SK-N-MC (cell line): Measurements from ENCODE around the gene KRT80.

Source experiments
- DNase-seq: peaks from one replicate; pipeline ENCODE4 v3.0.0-alpha.2; 2011; ENCODE audit warnings: low read depth, low spot score
- H3K27ac ChIP-seq: fragments of 200-600 bp; sonication (generic); 2 replicates; pipeline ENCODE4 v1.5.1; 2016; ENCODE audit warnings: mixed run types
- H3K36me3 ChIP-seq: fragments of 200-600 bp; sonication (generic); 2 replicates; pipeline ENCODE4 v1.6.1; 2017; ENCODE audit warnings: antibody characterized with exemption, low read length, mixed read lengths; ENCODE audit not compliant: insufficient read depth
- H3K4me3 ChIP-seq: fragments of 200-600 bp; sonication (generic); 2 replicates; pipeline ENCODE4 v1.5.1; 2016
- H3K9ac ChIP-seq: fragments of 200-600 bp; sonication (generic); 2 replicates; pipeline ENCODE4 v1.8.0; 2017; ENCODE audit warnings: mixed run types, mixed read lengths; ENCODE audit not compliant: insufficient read length
- H3K9me3 ChIP-seq: fragments of 200-600 bp; sonication (generic); 2 replicates; pipeline ENCODE4 v1.6.1; 2017; ENCODE audit warnings: low read depth, mild to moderate bottlenecking, antibody characterized with exemption, low read length, moderate library complexity, mixed read lengths
- EZH2 ChIP-seq: fragments of 200-600 bp; sonication (generic); IDR thresholded peaks from one replicate; pipeline ENCODE4 v1.6.1; 2017; ENCODE audit warnings: antibody characterized with exemption
- FOXP2 ChIP-seq: optimal IDR thresholded peaks from 2 replicates; pipeline ENCODE3; 2011; ENCODE audit warnings: mild to moderate bottlenecking, moderate library complexity; ENCODE audit not compliant: insufficient read depth; ENCODE audit errors: extremely low read length, control extremely low read depth
- POLR2AphosphoS5 ChIP-seq: IDR thresholded peaks from 2 replicates; pipeline ENCODE4 v1.6.1; 2012; ENCODE audit warnings: mild to moderate bottlenecking, low read depth, low read length, borderline replicate concordance

The KRT80 gene

DNA sequence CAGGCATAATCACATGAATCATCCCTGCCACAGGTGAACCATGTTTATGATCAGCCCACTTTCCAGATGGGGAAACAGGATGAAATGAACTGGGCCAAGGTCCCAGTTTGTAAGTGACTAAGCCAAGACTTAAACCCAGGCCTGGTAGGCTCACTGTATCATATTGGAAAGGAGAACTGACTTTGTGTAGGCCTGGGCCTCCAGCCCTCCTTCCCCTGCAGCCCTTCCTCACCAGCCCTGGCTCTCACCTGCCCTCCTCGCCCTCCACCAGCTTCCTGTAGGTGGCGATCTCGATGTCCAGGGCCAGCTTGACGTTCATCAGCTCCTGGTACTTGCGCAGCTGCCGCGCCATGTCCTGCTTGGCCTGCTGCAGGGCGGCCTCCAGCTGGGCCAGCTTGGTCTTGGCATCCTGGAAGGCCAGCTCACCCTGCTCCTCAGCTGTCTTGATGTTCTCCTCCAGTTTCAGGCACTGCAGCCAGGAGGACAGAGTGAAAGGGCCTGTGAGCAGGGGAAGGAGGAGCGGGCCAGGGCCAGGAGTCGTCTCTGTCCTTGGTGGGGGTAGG, 19.8 kb downstream of the KRT80 start:
- TF ChIP-seq POLR2AphosphoS5 (no peak), EZH2 (no peak), FOXP2 (no peak)
- no peak for DNase-seq
- Histone ChIP-seq H3K9ac (no peak overlapping the region), H3K9me3 (no peaks in the 10 kb centered on the region), H3K36me3 (no peaks in the 10 kb centered on the region), H3K27ac (no peak overlapping the region), H3K4me3 (no peak overlapping the region)

DNA sequence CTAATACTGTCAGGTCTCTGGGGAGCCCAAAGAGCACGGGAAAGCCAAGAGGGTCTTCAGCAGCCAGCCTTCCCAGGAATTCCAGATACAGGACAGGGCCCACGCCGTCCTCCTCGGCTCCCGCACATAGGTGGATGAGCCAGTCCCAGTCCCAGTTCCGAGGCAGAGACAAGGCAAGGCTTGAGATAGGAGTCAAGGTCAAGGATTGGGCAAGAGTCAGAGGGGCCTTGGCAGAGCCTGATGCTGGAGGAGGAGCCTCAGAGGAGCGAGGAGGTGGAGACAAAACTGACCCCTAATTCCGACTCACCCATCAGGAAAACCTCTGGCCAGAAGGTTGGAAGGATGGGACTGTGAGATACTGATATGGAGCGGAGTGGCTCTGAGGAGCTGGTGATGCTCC, 21.0 kb downstream of the KRT80 start:
- H3K27ac ChIP-seq = no peak overlapping the region
- no peaks in the 10 kb centered on the region for H3K9me3 ChIP-seq
- TF ChIP-seq POLR2AphosphoS5 = no peak
- no peak for TF ChIP-seq FOXP2
- no peak for TF ChIP-seq EZH2
- no peak overlapping the region for H3K9ac ChIP-seq
- DNase-seq = no peak
- H3K4me3 ChIP-seq = no peak overlapping the region
- H3K36me3 ChIP-seq = no peaks in the 10 kb centered on the region

DNA sequence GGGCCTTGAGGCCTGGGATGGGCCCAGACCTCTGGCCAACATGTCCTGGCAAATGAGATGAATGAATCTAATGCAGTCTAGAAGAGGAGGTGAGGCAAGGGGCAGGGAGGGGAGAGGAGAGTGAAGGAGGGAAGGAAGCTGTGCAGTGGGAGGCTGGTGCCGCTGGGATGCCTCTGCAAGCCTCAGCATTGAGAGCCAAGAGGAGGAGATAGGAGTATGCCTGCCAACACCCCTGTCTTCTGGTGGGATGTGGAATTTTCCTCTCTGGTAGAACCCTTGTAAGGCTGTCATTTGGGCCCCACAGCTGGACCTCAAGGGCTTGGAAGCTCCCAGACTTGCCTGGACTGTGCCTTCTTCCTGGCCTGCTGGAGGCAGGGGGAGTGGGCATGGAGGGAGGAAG, 21.9 kb downstream of the KRT80 start:
- TF ChIP-seq EZH2 (no peak), POLR2AphosphoS5 (no peak), FOXP2 (no peak)
- H3K9ac ChIP-seq = no peak overlapping the region
- no peak overlapping the region for H3K4me3 ChIP-seq
- no peak overlapping the region for H3K27ac ChIP-seq
- H3K9me3 ChIP-seq = no peaks in the 10 kb centered on the region
- H3K36me3 ChIP-seq = no peaks in the 10 kb centered on the region
- DNase-seq = no peak

DNA sequence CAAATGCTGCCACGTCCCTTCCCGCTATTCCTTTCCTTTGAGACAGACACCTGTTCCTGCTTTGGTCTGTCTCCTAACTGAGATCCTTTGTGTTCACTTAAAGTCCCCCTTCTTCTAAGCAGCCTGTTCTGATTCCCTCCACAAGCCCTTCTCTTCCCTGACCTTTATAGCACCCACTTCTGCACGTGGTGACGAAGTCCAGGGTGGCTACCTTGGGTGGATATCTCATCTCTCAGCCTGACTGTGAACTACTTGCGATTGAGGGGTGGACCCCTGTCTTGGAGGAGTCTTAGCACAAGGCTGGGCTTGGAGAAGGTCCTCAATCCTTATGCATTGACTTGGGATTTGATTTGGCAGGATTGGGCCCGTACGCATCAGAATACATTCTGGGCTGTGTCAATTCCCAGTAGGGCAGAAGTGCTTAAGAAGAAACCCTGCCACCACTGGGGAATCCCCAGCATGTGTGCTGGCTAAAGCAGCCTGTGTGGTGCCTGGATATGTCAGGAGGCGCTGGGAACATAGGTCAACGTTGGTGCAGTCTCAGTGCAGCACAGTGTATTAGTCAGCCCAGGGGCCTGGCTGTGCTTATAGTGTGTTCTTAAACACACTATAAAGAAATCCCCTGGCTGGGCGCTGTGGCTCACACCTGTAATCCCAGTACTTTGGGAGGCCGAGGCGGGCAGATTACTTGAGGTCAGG, 23.6 kb downstream of the KRT80 start:
- TF ChIP-seq EZH2 = no peak
- no peak for TF ChIP-seq FOXP2
- no peak for TF ChIP-seq POLR2AphosphoS5
- DNase-seq = no peak
- Histone ChIP-seq H3K9ac (no peak overlapping the region), H3K4me3 (no peak overlapping the region), H3K27ac (no peak overlapping the region), H3K9me3 (no peaks in the 10 kb centered on the region), H3K36me3 (no peaks in the 10 kb centered on the region)

DNA sequence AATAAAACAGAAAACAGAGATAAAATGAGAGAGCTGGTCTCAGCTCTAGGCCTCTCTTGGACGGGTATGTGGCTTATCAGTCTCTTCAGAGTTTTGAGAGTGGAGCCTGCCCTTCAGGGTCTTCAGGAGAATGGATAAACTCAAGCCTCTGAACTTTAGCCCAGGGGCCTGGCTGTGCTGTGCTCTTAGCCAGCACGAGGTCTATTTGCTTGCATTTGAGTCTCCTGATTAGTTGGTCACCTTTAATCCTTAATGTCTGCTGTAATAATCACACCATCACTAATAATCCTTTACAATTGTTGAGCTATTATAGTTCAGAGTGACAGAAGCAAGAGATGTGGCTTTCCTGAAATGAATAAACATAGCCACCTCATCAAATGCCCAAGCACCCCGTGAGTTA, 24.3 kb downstream of the KRT80 start:
- no peak for DNase-seq
- TF ChIP-seq POLR2AphosphoS5 = no peak
- no peak for TF ChIP-seq EZH2
- no peak for TF ChIP-seq FOXP2
- H3K27ac ChIP-seq = no peak overlapping the region
- no peaks in the 10 kb centered on the region for H3K9me3 ChIP-seq
- no peaks in the 10 kb centered on the region for H3K36me3 ChIP-seq
- H3K4me3 ChIP-seq = no peak overlapping the region
- no peak overlapping the region for H3K9ac ChIP-seq

DNA sequence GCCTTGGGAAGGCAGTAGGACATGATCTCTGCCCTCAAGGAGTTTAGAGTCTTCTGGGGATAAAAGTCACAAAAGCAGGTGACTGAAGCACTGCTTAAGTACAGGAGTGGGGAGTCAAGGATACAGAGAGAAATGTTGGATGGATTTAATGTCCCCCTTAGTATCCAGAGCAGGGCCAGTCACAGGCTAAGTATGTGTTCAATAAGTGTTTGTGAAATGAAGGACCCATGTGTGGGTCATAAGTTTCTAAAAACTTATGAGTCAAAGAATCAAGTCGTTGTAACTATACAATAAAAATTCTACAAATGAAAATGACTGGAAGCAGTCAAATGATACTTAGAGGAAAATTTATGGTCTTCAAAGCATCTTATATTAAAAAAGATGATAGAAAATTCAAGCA, 25.1 kb downstream of the KRT80 start:
- H3K36me3 ChIP-seq = no peaks in the 10 kb centered on the region
- no peak overlapping the region for H3K27ac ChIP-seq
- TF ChIP-seq POLR2AphosphoS5 (no peak), FOXP2 (no peak)
- H3K9me3 ChIP-seq = no peaks in the 10 kb centered on the region
- no peak for DNase-seq
- no peak overlapping the region for H3K9ac ChIP-seq
- no peak overlapping the region for H3K4me3 ChIP-seq

DNA sequence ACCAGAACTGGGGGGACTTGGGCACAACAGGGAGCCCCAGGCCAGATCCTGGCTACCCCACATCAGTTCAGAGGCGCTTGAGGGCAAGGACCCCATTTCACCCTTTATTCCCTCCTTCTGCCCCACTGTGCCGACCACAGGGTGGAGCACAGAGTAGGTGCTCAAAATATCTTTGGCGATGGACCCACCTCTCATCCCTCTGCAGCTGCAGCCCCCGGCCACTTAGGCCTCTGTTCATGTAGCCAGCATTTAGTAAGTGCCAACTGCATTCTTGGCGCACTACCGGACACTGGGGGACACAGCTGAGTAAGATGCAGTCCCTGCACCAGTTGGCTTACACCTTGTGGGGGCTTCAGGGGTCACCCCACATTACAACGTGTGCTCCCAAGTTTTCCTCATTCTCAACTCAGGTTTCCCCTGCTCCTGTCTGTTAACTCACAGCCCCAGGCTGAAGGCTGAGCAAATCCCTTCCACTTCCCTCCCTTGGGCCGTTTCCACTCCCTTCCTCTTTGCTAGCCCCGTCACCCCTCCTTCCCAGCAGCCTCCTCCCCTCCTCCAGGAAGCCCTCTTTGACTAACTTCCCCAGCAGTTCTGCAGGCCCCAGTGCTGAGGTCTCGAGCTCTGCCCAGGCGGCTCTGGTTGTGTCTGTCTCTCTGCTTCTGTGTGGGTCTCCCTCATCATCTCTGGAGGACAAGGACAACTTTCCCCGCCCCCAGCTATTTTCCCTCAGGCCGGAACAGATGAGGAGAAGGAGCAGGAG, 26.5 kb downstream of the KRT80 start:
- TF ChIP-seq EZH2 = no peak
- no peak for TF ChIP-seq FOXP2
- Histone ChIP-seq H3K9me3 (no peaks in the 10 kb centered on the region), H3K9ac (no peak overlapping the region), H3K27ac (no peak overlapping the region), H3K36me3 (no peaks in the 10 kb centered on the region), H3K4me3 (no peak overlapping the region)
- no peak for DNase-seq

DNA sequence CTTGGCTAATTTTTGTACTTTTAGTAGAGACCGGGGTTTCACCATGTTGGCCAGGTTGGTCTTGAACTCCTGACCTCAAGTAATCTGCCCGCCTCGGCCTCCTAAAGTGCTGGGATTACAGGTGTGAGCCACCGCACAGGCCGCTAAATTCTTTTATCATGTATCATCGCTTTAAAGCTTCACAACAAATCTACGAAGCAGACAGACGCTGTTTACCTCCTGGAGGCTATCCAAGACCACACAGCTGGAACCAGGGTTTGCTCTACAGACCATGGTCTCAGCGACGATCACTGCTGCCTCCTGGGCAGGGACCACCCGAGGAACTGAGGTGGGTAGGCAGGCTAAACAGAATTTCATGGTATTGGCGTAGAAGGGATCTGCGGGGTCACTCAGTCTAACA, 27.2 kb downstream of the KRT80 start:
- Histone ChIP-seq H3K9me3 (no peaks in the 10 kb centered on the region), H3K27ac (no peak overlapping the region), H3K36me3 (no peaks in the 10 kb centered on the region), H3K9ac (no peak overlapping the region), H3K4me3 (no peak overlapping the region)
- no peak for DNase-seq
- TF ChIP-seq EZH2 = no peak
- no peak for TF ChIP-seq POLR2AphosphoS5
- TF ChIP-seq FOXP2 = no peak
